IPS DF 19.7 (cell line): Measurements from ENCODE around the gene RASAL2.
"Not testable (repeated sequence)": the region's sequence is repeated elsewhere in the genome, so short reads cannot be mapped to it uniquely, and the experiment has no call there.

ENCODE experiments used
- DNase-seq: peaks from one replicate; pipeline ENCODE4 v3.0.0-alpha.2; 2013; ENCODE audit warnings: low read depth, low spot score

RASAL2 gene

DNA sequence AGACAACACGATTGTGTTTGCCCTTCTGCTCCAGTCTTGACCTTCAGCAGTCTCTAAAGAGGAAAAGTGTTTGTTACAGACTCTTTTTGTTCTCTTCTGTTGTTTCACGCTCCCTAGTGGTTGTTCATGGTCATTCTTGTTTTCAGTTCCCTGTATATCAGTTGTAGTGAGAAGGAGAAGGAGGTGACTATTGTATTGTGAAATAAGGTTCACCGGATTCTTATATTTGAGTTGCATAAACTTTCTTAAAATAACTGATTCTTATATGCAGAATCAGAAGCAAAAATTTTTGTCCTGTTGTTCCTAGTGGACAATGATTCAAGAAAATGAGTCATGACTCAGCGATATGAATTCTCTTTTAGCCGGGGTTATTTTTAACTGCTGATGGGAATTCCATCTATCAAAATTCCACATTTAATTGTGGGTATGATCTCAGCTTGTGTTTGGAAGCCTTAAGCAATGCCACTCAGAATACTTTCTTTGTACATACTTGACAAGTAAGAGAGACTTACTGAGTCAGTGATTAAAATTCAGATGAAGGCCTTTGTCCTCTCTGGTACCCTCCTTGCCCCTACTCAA is 250.7 kb downstream of the RASAL2 start:
- DNase-seq, result peak; percentile 47

DNA sequence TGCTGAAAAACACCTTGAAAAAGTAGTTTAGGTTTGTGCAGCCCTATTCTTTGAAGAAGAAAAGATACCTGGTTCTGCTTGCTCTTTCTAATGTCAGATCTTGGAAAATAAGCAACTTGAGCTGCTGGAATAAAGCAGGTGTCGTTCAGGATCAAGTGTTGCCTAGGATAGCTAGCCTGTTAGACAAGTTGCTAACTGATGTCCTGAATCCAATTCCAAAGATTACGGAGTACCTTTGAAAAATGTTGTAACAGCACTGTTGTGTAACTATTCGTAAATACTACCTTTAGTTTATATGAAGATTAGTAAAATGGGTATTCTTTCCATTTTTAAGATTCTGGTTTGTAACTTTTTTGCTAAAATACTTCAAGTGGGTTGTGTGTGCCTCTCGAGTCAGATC is 251.3 kb downstream of the RASAL2 start:
- no peak for DNase-seq

GRCh38 chr1:178345807-178346206 is 251.9 kb downstream of the RASAL2 start:
- DNase-seq, result no peak

- no peak for DNase-seq
These were observed 255.9 kb downstream of the RASAL2 start for GRCh38 chr1:178349801-178350200.

GRCh38 chr1:178351911-178352310 is 258.0 kb downstream of the RASAL2 start:
- DNase-seq, result not testable (repeated sequence)

DNA sequence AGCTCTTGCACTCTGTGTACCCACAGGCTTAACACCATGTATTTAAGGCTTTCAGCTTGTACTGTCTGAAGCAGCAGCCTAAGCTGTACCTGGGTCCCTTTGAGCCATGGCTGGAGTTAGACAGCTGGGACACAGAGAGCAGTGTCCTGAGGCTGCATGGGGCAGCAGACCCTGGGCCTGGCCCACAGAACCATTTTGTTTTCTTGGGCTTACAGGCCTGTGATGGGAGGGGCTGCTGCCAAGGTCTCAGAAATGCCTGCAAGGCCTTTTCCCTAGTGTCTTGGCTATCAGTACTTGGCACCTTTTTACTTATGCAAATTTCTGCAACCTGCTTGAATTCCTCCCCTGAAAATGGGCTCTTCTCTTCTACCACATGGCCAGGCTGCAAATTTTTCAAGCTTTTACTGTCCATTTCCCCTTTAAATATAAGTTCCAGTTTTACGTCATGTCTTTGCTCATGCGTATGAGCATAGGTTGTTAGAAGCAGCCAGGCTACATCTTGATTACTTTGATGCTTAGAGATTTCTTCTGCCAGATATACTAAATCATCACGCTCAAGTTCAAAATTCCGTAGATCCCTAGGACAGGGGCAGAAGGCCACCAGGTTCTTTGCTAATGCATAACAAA is 259.0 kb downstream of the RASAL2 start:
- no peak for DNase-seq

DNA sequence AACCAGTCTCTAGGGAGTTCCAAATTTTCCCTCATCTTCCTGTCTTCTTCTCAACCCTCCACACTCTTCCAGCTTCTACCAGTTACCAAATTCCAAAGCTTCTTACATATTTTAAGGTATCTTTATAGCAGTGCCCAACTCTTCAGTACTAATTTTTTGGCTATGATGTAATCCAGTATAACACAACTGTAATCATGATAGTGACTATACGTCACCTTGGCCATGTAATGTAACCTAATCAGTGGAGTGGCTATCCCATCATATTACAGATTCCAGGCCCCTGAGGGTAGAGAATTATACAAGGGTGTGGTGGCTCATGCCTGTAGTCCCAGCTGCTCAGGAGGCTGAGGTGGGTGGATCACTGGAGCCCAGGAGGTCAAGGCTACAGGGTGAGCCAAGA is 259.6 kb downstream of the RASAL2 start:
- no peak for DNase-seq

DNA sequence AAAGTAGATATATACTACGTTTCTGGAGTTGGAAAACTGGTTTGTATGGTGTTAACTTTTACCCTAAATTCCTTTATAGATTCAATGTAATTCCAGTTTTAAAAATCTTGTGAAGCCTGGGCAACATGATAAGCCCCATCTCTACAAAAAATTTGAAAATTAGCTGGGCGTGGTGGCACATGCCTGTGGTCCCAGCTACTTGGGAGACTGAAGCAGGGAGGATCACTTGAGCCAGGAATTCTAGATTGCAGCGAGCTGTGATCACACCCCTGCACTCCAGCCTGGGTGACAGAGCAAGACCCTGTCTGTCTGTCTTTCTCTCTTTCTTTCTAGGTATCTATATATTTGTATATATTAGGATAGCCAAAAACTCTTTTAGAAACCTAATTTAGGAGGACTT is 260.9 kb downstream of the RASAL2 start:
- DNase-seq, result no peak

DNA sequence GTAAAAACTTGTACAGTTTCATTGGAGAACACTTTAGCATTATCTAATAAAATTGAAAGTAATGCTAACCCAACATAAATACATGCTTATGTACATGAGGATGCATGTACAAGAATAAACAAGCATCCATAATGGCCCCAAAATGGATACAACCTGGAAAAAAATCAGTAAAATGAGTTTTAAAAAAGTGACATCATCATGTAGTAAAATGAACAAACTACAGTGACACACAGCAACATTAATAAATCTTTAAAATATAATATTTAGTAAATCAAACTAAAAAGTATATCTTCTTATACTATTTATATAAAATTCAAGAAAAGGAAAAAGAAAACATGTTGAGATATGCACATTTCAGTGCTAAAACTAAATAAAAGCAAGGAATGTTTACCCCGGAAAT is 262.4 kb downstream of the RASAL2 start:
- DNase-seq, result no peak

DNA sequence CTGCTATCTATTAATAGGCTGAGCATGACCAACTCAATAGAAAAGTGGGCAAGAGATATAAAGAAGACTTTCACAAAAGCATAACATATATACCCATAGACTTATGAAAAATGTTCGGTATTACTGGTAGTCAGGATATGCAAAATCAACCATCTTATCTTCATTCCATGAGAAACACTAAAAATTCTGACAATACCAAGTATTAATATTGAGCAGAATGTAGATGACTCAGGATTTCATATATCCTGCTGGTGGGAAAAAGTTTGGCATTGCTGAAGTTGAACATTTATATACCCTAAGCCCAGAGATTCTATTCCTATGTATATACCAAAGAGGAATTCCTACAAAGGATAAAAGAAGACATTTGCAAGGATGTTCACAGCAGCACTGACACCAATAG is 264.6 kb downstream of the RASAL2 start:
- DNase-seq, result no peak

DNA sequence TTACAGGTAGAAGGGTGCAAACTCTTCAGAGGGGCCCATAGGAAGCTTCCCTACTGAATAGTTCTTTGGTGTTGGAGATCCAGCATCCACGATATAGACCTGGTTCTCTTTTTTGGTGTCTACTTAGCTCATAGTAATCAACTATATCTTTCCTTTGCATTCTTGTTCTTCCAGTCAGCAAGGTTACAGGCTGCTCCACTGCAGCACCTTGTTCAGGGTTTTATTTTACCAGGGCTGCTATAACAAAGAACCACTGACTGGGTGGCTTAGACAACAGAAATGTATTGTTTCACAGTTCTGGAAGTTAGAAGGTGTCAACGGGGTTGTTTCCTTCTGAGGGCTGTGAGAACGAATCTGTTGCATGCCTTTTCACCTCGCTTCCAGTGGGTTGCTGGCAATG is 266.5 kb downstream of the RASAL2 start:
- DNase-seq, result no peak

DNA sequence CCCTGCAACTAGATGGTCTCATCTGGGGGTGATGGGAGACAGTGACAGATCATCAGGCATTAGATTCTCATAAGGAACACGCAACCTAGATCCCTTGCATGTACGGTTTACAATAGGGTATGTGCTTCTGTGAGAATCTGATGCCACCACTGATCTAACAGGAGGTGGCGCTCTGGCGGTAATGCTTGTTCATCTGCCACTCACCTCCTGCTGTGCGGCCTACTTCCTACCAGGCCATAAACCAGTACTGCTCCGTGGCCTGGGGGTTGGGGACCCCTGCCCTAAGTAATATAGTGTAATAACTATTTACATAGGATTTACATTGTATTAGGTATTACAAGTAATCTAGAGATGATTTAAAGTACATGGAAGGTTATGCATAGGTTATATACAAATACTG is 267.9 kb downstream of the RASAL2 start:
- DNase-seq, result no peak

DNA sequence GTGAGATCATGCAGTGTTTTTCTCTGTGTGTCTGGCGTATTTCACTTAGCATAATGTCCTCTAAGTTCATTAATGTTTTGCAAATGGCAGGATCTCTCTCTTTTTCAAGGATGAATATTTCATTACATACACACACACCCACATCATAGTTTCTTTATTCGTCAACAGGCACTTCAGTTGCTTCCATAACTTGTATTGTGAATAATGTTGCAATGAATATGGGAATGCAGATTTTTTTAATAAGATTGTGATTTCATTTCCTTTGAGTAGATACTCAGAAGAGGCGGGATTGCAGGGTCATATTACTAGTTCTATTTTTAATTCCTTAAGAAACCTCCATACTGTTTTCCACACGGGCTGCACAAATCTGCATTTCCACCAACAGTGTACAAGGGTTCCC is 268.8 kb downstream of the RASAL2 start:
- DNase-seq, result no peak

- DNase-seq, result no peak
These were observed 270.9 kb downstream of the RASAL2 start for GRCh38 chr1:178364782-178365181.

GRCh38 chr1:178367151-178367550 is 273.2 kb downstream of the RASAL2 start:
- DNase-seq, result no peak

DNA sequence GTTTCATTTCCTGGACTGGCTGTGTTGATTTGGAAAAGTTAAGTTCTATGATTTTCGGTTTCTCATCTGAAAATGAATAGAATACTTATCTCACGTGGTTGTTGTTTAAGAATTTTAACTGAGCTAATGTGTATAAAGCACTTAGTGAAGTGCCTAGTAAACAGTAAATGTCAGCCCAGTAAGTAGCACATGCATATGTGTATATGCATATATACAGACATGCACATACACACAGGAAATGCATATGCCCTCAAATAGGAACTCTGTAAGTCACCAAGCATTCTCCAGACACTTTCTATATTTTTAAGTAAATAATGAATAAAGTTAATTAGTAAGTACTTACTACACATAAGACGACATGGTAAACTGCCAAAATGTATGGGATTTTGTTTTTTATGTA is 274.3 kb downstream of the RASAL2 start:
- no peak for DNase-seq

DNA sequence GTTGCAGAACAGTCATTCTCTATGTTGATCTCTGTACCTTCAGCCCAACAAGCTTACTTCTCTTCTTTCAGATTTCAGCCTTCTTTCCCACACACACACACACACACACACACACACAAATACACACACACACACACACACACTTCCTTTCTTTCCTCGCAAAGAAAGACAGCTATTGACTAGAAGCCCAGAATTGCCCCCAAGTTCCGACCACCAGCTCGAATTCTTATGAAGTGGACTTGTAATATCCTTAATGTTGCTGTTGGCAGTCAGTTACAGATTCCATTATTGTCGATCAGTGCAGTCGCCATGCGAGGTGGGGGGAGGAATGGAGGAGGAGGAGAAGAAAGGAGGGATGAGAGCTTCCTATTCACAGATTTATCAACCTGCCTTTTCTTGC is 277.3 kb downstream of the RASAL2 start:
- no peak for DNase-seq

DNA sequence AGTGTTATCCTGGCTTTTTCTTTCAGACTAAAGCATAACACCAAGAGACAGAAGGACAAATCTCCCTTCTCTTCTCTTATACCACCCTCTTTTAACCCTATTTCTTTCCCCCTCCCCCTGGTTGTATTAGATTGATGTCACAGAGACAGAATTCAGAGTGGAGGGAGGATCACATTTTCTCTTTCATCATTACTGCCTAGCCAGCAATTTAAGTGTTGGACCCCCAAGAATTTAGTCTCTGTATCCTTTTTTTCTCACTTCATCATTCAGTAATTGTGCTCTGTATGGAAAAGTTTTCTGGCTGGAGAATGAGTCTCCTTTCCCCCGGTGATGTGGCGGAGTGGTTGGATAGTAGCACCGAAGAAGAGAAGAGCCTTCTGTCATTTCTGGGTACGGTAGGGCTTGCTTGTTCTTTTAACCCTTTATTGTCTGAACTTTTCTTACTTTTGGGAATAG is 278.1 kb downstream of the RASAL2 start:
- no peak for DNase-seq

GRCh38 chr1:178374016-178374415 is 280.1 kb downstream of the RASAL2 start:
- DNase-seq, result no peak

GRCh38 chr1:178376008-178376407 is 282.1 kb downstream of the RASAL2 start:
- DNase-seq, result no peak

DNA sequence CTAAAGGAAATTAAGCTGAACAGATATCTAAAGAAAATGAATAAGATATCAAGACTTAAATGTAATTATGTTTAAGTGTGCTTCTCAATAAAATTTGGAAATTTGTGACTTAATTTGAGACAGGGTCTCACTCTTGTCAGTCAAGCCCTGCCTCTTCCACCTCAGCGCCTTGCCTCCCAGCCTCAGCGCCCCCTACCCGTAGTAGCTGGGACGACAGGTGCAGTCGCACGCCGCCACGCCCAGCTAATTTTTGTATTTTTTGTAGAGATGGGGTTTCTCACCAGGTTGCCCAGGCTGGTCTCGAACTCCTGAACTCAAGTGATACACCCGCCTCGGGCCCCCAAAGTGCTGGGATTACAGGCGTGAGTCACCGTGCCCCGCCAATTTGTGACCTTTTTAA is 285.9 kb downstream of the RASAL2 start:
- no peak for DNase-seq

DNA sequence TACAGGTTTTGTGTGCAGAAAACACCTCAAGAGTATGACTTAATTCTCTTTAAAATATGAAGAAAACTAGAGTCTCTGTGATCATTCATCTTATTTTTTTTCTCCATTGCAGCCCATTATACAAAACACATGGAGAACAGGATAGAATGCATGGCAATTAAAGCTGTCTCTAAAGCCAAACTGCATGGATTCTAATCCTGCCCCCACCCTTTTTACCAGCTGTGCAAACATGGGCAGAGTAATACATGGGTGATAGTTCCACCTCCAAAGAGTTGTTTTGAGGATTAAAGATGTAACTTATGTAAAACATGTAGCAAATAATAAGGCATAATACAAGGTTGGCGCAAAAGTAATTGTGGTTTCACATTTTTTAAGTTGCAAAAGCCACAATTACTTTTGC is 288.5 kb downstream of the RASAL2 start:
- DNase-seq, result no peak

DNA sequence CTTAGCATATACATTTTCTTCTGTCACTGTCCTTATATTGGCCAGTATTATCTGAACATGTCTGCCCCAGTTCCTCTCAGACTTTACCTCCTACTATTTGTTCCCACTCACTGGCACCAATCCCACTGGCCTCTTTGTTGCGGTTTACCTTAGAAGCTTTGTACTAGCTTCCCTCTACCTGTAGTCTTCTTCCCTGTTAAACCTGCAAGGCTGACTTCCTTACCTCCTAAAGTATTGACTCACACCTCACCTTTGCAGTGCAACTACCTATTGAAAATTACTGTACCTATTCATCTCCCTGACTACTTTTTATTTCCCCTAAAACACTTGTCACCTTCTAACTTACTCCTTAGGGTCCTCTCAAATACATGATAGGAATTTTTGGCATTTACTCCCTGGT is 291.8 kb downstream of the RASAL2 start:
- DNase-seq, result no peak
